IPS-18a (cell line): ENCODE data around the gene PBX2.

ENCODE experiments used
- H3K27ac ChIP-seq: one replicate; pipeline ENCODE4 v1.5.1; 2013; ENCODE audit warnings: low read length
- H3K27me3 ChIP-seq: one replicate; pipeline ENCODE4 v1.6.1; 2013; ENCODE audit warnings: mild to moderate bottlenecking, low read length; ENCODE audit not compliant: control insufficient read depth, insufficient read depth
- H3K36me3 ChIP-seq: one replicate; pipeline ENCODE4 v1.6.1; 2013; ENCODE audit warnings: low read depth, low read length; ENCODE audit not compliant: control insufficient read depth
- H3K4me1 ChIP-seq: one replicate; pipeline ENCODE4 v1.6.1; 2013; ENCODE audit warnings: low read depth, low read length; ENCODE audit not compliant: control insufficient read depth
- H3K4me3 ChIP-seq: one replicate; pipeline ENCODE4 v1.5.1; 2013; ENCODE audit warnings: low read length
- H3K9ac ChIP-seq: one replicate; pipeline ENCODE4 v1.6.1; 2013; ENCODE audit warnings: mild to moderate bottlenecking, low read length, moderate library complexity
- H3K9me3 ChIP-seq: one replicate; pipeline ENCODE4 v1.6.1; 2013; ENCODE audit warnings: low read depth, low read length; ENCODE audit not compliant: control insufficient read depth

Gene PBX2

GRCh38 chr6:32166411-32167061 is 23.5 kb downstream of the PBX2 start:
- Histone ChIP-seq H3K4me3 (no peak overlapping the region), H3K27me3 (no peaks in the 10 kb centered on the region), H3K9ac (no peak overlapping the region), H3K4me1 (no peaks in the 10 kb centered on the region), H3K9me3 (no peaks in the 10 kb centered on the region), H3K36me3 (peaks cover 49% of the 10 kb centered on the region), H3K27ac (no peak overlapping the region)

- H3K4me3 ChIP-seq: no peak within 1 kb of the TSS
- peaks cover 28% of the 10 kb centered on the region for H3K36me3 ChIP-seq
- H3K9ac ChIP-seq: no peak within 1 kb of the TSS
- no peak within 1 kb of the TSS for H3K27ac ChIP-seq
- no peaks in the 10 kb centered on the region for H3K4me1 ChIP-seq
- no peaks in the 10 kb centered on the region for H3K9me3 ChIP-seq
- H3K27me3 ChIP-seq: no peaks in the 10 kb centered on the region
Measured at GRCh38 chr6:32164295-32164694, 25.7 kb downstream of the PBX2 start, which contains the start of gene EGFL8. Gene EGFL8, plus strand, starts transcription at chr6:32164595. Its CDS starts 1,571 bp downstream, at chr6:32166166.

- Histone ChIP-seq H3K9ac (no peak overlapping the region), H3K9me3 (no peaks in the 10 kb centered on the region), H3K27me3 (no peaks in the 10 kb centered on the region), H3K36me3 (peaks cover 23% of the 10 kb centered on the region), H3K4me3 (no peak overlapping the region), H3K27ac (no peak overlapping the region), H3K4me1 (no peaks in the 10 kb centered on the region)
Measured at GRCh38 chr6:32163559-32164258, 26.3 kb downstream of the PBX2 start.

- Histone ChIP-seq H3K9ac (no peak overlapping the region), H3K9me3 (no peaks in the 10 kb centered on the region), H3K27ac (no peak overlapping the region), H3K4me3 (no peak overlapping the region), H3K36me3 (peaks cover 29% of the 10 kb centered on the region), H3K27me3 (peaks cover 2% of the 10 kb centered on the region), H3K4me1 (peaks cover 5% of the 10 kb centered on the region)
Measured at GRCh38 chr6:32158052-32158451, 31.9 kb downstream of the PBX2 start.

GRCh38 chr6:32156891-32157290 is 33.1 kb downstream of the PBX2 start:
- Histone ChIP-seq H3K9me3 (no peaks in the 10 kb centered on the region), H3K36me3 (peaks cover 23% of the 10 kb centered on the region), H3K4me3 (no peak overlapping the region), H3K4me1 (peaks cover 16% of the 10 kb centered on the region), H3K27me3 (peaks cover 14% of the 10 kb centered on the region), H3K9ac (no peak overlapping the region), H3K27ac (no peak overlapping the region)

GRCh38 chr6:32154514-32155161 is 35.4 kb downstream of the PBX2 start:
- Histone ChIP-seq H3K9me3 (no peaks in the 10 kb centered on the region), H3K36me3 (peaks cover 23% of the 10 kb centered on the region), H3K27ac (no peak overlapping the region), H3K4me1 (peaks cover 23% of the 10 kb centered on the region), H3K9ac (peak overlapping the region; percentile 95), H3K27me3 (peaks cover 32% of the 10 kb centered on the region), H3K4me3 (peak overlapping the region; percentile 98)

GRCh38 chr6:32153564-32154513 is 36.2 kb downstream of the PBX2 start, which contains the start of gene PPT2:
Gene PPT2, plus strand, starts transcription at chr6:32154141. Its CDS starts 454 bp downstream, at chr6:32154595.
- H3K27me3 ChIP-seq: peaks cover 35% of the 10 kb centered on the region
- H3K4me3 ChIP-seq: peak within 1 kb of the TSS; percentile 98
- H3K36me3 ChIP-seq: peaks cover 23% of the 10 kb centered on the region
- H3K9ac ChIP-seq: peak within 1 kb of the TSS; percentile 95
- H3K4me1 ChIP-seq: peaks cover 23% of the 10 kb centered on the region
- no peaks in the 10 kb centered on the region for H3K9me3 ChIP-seq
- peak within 1 kb of the TSS; percentile 96 for H3K27ac ChIP-seq

- peak overlapping the region; percentile 85 for H3K27ac ChIP-seq
- H3K36me3 ChIP-seq: peaks cover 15% of the 10 kb centered on the region
- peaks cover 23% of the 10 kb centered on the region for H3K4me1 ChIP-seq
- peak overlapping the region; percentile 95 for H3K9ac ChIP-seq
- H3K27me3 ChIP-seq: peaks cover 35% of the 10 kb centered on the region
- no peaks in the 10 kb centered on the region for H3K9me3 ChIP-seq
- peak overlapping the region; percentile 98 for H3K4me3 ChIP-seq
Measured at GRCh38 chr6:32152769-32153563, 37.0 kb downstream of the PBX2 start.

- Histone ChIP-seq H3K4me3 (peak within 1 kb of the TSS; percentile 98), H3K27ac (no peak within 1 kb of the TSS), H3K9ac (peak within 1 kb of the TSS; percentile 95), H3K4me1 (peaks cover 23% of the 10 kb centered on the region), H3K36me3 (peaks cover 7% of the 10 kb centered on the region), H3K9me3 (no peaks in the 10 kb centered on the region), H3K27me3 (peaks cover 35% of the 10 kb centered on the region)
Measured at GRCh38 chr6:32151863-32152768, 37.9 kb downstream of the PBX2 start, which contains the start of gene PRRT1. Gene PRRT1, minus strand, starts transcription at chr6:32151939. Its CDS starts 112 bp downstream, at chr6:32151827.
